Loucy (cell line): ENCODE results near the gene ALDH1L1.

Source experiments
- EZH2phosphoT487 ChIP-seq: fragments of 200-600 bp; IDR thresholded peaks from 2 replicates; pipeline ENCODE4 v1.6.1; 2018; ENCODE audit warnings: antibody characterized with exemption, mild to moderate bottlenecking, moderate library complexity, borderline replicate concordance
- TF ChIP-seq, protein P1 (sequence below): fragments of 200-600 bp; sonication (generic); conservative IDR thresholded peaks from 2 replicates; pipeline ENCODE4 v1.5.1; 2014; ENCODE audit warnings: mild to moderate bottlenecking, antibody characterized with exemption, low read length

DNA sequence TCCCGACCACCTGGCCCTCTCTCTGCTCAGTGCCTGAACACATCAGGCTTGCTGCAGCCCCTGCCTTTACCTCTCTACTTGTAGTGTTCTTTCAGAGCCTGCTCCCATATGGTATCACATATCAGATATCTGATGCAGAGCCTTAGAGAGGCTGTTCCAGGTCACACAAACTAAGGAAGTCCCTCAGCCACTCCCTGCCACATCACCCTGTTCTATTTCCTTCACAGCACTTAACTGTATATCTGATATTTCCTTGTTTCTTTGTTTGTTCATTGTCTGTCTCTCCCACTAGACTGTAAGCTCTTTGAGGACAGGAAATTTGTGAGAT, 976 bp upstream of the ALDH1L1 start:
- TF ChIP-seq, protein P1, sequence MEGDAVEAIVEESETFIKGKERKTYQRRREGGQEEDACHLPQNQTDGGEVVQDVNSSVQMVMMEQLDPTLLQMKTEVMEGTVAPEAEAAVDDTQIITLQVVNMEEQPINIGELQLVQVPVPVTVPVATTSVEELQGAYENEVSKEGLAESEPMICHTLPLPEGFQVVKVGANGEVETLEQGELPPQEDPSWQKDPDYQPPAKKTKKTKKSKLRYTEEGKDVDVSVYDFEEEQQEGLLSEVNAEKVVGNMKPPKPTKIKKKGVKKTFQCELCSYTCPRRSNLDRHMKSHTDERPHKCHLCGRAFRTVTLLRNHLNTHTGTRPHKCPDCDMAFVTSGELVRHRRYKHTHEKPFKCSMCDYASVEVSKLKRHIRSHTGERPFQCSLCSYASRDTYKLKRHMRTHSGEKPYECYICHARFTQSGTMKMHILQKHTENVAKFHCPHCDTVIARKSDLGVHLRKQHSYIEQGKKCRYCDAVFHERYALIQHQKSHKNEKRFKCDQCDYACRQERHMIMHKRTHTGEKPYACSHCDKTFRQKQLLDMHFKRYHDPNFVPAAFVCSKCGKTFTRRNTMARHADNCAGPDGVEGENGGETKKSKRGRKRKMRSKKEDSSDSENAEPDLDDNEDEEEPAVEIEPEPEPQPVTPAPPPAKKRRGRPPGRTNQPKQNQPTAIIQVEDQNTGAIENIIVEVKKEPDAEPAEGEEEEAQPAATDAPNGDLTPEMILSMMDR, result no peak
- TF ChIP-seq EZH2phosphoT487, result no peak
